CD4-positive, alpha-beta T cell treated with Interleukin-12 subunit alpha and Interleukin-12 subunit beta, for 1 hour (primary cell): Measurements from ENCODE around the gene TRIM24.
A peak's percentile ranks its signal among the peaks of the same experiment; 100 is the strongest.
"Not testable (repeated sequence)": the region's sequence is repeated elsewhere in the genome, so short reads cannot be mapped to it uniquely, and the experiment has no call there.

Source experiments
- DNase-seq: peaks from one replicate; pipeline ENCODE4 v3.0.0-alpha.2; 2020

TRIM24 gene

DNA sequence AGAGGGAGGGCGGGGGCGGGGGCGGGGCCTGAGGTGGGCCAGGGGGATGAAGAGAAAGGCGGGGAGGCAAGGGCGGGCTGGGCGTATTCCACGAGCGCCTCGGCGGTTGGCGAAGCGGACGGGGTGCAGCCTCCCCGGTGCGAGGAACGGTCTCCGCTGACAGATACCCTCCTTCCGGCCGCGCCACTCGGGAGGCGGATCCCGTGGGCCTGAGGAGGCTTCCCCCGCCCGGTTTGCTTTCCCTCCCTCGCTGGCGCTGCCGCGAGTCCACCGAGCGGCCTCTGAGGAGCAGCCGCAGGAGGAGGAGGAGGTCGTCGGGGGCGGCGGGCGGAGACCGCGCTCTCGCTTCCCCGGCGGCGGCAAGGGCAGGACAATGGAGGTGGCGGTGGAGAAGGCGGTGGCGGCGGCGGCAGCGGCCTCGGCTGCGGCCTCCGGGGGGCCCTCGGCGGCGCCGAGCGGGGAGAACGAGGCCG is at the start of gene TRIM24:
TRIM24 (plus strand) TSS at position 84 of the 473 bp plus-strand sequence; CDS start at position 374, 290 bp downstream.
- no peak for DNase-seq

DNA sequence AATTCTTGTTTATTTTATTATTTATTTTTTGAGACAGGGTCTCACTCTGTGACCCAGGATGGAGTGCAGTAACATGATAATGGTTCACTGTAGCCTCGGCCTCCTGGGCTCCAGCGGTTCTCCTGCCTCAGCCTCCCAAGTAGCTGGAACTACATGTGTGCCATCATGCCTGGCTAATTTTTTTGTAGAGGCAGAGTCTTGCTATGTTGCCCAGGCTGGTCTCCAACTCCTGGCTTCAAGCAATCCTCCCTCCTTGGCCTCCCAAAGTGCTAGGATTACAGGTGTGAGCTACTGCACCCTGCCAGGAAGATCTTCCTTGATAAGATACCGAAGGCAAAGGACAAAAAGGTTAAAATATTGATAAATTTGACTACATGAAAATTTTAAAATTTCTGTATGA is 48.0 kb upstream of the TRIM24 start:
- DNase-seq: not testable (repeated sequence)

DNA sequence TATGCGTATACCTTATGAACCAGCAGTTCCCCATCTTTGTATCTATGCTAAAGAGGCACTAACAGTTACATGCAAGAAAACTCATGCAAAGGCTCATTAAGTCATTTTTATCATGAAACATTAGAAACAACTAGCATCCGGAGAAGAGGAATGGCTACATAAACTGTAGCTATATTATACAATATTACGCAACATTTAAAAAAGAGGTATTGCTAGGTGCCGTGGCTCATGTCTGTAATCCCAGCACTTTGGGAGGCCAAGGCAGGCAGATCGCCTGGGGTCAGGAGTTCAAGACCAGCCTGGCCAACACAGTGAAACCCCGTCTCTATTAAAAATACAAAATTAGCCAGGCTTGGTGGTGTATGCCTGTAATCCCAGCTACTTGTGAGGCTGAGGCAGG is 47.1 kb upstream of the TRIM24 start:
- not testable (repeated sequence) for DNase-seq

DNA sequence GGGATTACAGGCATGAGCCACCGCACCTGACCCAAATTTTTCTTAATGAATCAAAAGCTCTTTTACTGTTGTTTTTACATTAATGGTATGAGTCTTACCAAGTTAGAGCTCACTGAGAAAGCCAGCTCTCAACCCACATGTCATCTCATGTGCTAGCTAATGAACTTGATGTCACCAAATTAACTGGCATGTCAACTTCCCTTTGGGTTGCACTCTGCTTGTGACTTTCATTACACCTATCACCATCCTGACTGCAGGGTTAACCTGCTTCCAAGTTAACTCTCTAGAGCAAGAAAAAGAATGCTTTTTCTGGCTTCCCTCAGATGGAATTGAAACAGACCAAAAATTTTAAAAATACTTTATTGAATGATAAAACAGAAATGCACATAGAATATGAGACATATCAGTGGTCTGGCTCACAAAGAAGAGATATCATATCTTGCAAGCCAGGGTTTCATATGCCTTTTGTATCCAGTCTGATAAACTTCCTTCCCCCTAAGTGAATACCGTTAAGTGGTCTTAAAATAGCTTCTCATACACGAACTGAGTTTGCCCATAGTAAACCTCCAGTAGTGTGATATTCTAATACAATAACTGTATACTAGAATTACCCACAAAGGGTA is 42.9 kb upstream of the TRIM24 start:
- DNase-seq: no peak

- DNase-seq: no peak
Observed at GRCh38 chr7:138417764-138418163, 42.3 kb upstream of the TRIM24 start.

- not testable (repeated sequence) for DNase-seq
Observed at GRCh38 chr7:138418403-138418802, 41.7 kb upstream of the TRIM24 start.

DNA sequence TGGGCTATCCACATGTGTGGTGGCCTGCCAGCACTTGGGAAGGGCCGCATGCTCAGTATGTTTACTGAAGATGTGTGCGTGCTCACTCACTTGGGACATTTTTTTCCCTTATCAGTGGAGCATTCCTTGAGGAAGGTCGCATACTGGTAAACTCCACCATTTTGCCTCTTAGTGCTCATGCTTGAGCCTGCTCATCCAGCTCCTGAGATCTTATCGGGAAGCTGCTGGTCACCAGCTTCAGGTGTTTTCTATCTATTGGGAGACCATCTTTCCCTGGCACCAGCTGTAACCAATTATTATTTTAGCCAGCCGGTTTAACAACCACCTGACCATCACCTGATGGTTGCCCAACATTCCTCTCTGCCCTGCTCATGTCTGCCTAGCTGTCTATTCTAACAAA is 35.0 kb upstream of the TRIM24 start:
- DNase-seq: no peak

GRCh38 chr7:138429577-138430250 is 30.3 kb upstream of the TRIM24 start:
- no peak for DNase-seq

DNA sequence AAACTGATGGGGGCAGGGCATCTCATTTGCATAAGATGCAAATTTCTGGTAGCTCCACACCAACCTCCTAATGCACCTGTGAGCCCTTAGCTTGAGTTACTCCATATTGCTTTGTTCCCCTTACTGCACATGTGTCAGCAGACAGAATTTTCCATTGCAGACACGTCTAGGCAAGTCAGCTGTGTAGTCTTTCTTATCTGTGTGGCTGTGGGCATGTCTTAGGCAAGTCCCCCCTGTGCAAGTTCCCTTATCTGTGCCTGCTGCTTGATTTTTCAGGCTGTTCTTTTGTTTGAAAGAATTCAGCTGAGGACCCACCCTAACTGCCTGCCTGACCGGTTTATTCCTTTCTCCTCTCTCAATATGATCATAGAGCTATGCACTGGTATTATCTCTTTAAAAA is 28.5 kb upstream of the TRIM24 start:
- no peak for DNase-seq

GRCh38 chr7:138433583-138434443 is 26.2 kb upstream of the TRIM24 start:
- DNase-seq: no peak

DNA sequence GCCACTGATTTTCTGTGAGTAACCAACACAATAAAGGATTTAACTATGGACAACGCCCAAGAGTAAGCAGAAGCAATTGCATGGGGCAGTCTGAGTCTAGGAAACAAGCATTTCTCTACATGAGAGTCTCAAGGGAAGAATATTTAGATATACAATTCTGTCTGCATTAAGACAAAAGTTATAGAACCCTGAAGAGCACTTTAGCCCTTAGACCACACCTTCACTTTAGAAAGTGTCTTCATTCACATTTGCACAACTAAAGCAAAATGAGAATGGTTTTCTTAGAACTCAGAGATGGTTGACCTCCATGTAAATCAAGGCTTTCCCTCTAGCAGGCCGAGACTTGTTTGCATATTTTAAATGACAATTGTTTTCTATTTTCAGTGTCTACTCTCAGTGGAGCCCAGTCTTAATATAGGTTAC is 25.5 kb upstream of the TRIM24 start:
- no peak for DNase-seq

DNA sequence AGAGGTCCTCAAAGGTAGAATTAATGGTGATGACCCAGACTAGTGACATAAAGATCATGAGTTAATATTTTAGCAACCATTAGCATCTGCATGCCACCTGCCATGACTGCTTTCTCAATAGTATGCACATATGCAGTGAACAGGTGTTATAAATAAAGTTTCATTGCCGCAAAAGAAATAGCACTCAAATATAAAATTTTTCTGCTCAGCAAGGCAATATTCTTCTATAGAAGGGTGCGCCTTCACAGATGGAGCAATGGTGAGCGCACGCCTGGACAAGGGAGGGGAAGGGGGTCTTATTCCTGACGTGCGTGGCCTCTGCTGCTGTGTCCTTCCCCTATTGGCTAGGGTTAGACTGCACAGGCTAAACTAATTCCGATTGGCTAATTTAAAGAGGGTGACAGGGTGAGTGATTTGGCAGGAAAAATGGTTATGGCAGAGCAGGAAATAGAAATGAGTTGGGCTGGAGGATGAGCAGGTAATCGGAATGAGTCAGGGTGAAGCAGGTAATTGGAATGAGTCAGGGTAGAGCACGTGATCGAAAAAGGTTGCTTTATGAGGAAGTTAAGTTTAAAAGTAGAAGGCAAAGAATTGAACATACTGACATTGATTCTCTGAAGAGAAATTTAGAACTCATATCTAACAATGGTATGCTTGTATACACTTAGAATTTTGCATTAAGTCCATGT is 24.7 kb upstream of the TRIM24 start:
- DNase-seq: no peak

DNA sequence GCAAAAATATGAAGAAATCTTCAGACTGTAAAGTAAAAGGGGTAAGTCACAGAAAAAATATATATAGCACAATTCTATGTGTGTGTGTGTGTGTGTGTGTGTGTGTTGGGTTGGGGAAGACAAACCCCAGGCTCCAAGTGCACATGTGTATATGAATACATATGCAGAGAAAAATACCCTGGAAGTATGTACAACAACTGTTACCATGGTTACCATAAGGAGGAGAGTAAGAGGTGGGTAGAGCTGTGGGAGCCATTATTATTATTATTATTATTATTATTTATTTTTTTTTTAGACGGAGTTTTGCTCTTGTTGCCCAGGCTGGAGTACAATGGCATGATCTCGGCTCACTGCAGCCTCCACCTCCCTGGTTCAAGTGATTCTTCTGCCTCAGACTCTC is 23.7 kb upstream of the TRIM24 start:
- no peak for DNase-seq

GRCh38 chr7:138440460-138440859 is 19.6 kb upstream of the TRIM24 start:
- no peak for DNase-seq

- DNase-seq: no peak
Observed at GRCh38 chr7:138442822-138443221, 17.2 kb upstream of the TRIM24 start.

DNA sequence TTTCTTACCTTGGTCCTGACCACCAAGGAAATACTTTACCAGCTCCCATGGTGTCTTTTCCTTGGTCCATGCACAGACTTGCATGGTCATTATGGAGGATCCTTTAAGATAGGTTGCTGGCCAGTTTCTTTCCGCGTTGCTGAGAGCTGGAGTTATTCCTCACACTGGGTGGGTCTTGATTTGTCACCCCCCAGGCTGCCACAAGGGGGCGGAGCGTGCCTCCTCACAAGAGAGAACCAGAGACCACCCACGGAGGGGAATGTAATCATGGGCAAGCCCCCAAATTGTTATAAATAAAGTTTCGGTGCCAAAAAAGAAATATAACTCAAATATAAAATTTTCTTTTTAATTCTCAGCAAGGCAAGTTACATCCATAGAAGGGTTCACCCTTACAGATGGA is 10.5 kb upstream of the TRIM24 start:
- peak; percentile 36 for DNase-seq

- no peak for DNase-seq
Observed at GRCh38 chr7:138455609-138456008, 4.5 kb upstream of the TRIM24 start.

DNA sequence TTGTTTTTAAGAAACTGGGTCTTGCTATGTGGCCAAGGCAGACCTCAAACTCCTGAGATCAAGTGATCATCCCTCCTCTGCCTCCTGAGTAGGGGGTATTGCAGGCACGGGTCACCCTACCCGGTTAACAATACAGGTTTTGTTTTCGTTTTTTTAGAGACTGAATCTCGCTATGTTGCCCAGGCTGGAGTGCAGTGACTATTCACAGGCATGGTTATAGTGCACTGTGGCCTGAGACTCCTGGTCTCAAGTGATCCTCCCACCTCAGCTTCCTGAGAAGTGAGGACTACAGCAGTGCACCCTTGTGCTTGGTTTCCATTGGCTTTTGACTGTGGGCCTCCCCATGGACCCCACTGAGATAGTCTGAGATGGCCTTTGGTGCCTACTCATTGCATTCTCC is 3.8 kb upstream of the TRIM24 start:
- no peak for DNase-seq

DNA sequence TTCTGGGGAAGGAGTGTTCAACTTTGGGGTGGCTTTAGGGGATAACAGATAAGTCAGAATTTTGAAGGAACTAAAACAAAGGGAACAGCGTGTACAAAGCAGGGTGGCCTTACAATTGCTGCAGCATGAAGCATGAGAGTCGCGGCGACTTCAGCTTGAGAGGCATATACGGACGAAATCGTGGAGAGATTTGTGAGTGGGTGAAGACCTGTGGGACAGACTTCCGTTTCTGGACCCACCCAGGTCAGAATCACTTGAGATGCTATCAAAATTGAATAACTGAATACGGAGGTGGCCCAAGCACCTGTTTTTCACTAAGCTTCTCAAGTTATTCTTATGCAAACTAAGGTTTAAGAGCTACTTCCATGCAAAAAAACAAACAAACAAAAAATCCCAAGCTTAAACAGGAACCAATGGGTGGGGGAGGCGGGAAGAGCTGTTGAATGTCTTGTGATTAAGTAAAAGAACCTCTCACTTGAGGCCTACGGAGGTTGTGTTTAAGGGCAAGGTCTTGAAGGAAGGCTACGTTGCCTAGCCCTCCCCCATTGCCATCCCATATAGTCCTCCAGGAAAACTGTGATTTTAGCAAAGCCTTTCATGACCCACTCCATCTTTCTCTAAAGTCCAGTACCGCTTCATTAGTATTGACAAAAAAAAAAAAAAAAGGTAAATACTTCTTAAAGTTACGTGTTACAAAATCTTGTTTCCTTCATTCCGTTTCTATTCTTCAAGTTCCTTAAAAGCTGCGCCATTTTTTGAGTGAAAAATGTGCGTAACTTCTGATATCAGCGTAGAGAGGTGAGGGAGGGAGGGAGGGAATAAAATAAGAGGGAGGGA is 1.3 kb upstream of the TRIM24 start:
- DNase-seq: no peak

DNA sequence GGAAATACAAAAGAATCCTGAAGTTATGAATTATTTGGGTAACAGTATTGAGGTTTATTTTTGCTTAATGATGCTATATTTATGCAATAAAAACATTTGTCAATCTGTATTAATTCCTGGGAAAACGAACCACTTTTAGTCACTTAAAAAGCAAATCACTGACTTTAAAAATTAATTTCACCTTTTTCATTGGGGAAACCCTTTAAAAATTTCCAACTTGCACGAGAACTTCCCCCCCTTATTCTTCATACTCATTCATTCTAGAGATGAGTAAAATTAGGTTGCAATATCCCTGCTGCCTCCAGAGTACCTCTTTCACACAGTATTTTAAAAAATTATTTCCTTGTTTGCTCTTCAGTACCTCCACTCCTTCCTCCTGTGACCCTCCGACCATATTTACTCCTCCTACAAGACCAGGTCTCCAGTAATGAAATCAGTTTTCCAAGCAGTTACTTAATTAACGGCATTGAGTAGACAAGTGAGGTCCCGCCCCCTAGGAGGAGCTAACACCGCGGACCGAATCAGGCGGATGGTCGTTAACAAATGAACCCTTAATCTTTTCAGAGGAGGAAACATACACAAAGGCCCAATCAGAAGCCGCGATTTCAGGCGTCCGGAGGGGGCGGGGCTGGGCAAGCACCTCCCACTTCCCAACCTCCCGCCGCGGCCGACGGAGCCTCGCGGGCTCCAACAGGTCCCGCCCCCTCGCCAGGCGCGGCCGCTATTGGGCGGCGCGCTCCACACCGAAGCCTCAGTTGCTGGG is 465 bp upstream of the TRIM24 start:
- peak; percentile 98 for DNase-seq
